H9 (cell line): Measurements from ENCODE around the gene ABHD17B. TPM values are rescaled to one million over a fixed set of nuclear protein-coding genes. Genes with fewer than 3 reads are reported as not detected.

Experiments
- DNase-seq: peaks from one replicate; pipeline ENCODE4 v3.0.0-alpha.2; 2017
- H2AFZ ChIP-seq: one replicate; pipeline ENCODE4 v1.6.1; 2013; ENCODE audit warnings: mild to moderate bottlenecking, low read length, control low read depth, moderate library complexity
- H2AK5ac ChIP-seq: 2 replicates; pipeline ENCODE4 v1.6.1; 2013; ENCODE audit warnings: low read length, control low read depth, mixed read lengths; ENCODE audit not compliant: insufficient read length
- H2BK120ac ChIP-seq: one replicate; pipeline ENCODE4 v1.6.1; 2013; ENCODE audit warnings: low read depth, mild to moderate bottlenecking, low read length, control low read depth, inconsistent platforms; ENCODE audit not compliant: poor library complexity, severe bottlenecking
- H2BK12ac ChIP-seq: 2 replicates; pipeline ENCODE4 v1.6.1; 2013; ENCODE audit warnings: low read length, control low read depth, mixed read lengths, low read depth; ENCODE audit not compliant: insufficient read length
- H2BK15ac ChIP-seq: 2 replicates; pipeline ENCODE4 v1.6.1; 2013; ENCODE audit warnings: low read depth, low read length, control low read depth
- H2BK20ac ChIP-seq: one replicate; pipeline ENCODE4 v1.6.1; 2013; ENCODE audit warnings: low read depth, mild to moderate bottlenecking, low read length, control low read depth, inconsistent platforms; ENCODE audit not compliant: poor library complexity, severe bottlenecking
- H2BK5ac ChIP-seq: 2 replicates; pipeline ENCODE4 v1.6.1; 2013; ENCODE audit warnings: low read length, control low read depth, mixed read lengths; ENCODE audit not compliant: insufficient read length
- H3K14ac ChIP-seq: 2 replicates; pipeline ENCODE4 v1.6.1; 2013; ENCODE audit warnings: low read length, control low read depth; ENCODE audit not compliant: insufficient read depth
- H3K18ac ChIP-seq: 2 replicates; pipeline ENCODE4 v1.6.1; 2013; ENCODE audit warnings: low read depth, mild to moderate bottlenecking, mixed read lengths, low read length, control low read depth; ENCODE audit not compliant: insufficient read length
- H3K23ac ChIP-seq: 2 replicates; pipeline ENCODE4 v1.6.1; 2013; ENCODE audit warnings: low read length, control low read depth, mixed read lengths, low read depth; ENCODE audit not compliant: insufficient read length
- H3K23me2 ChIP-seq: 2 replicates; pipeline ENCODE4 v1.6.1; 2013; ENCODE audit warnings: low read depth, mild to moderate bottlenecking, mixed read lengths, low read length, control low read depth; ENCODE audit not compliant: insufficient read length, poor library complexity, severe bottlenecking
- H3K27ac ChIP-seq: 2 replicates; pipeline ENCODE4 v1.5.1; 2013; ENCODE audit warnings: low read length, control low read depth, mixed read lengths, low read depth; ENCODE audit not compliant: insufficient read length
- H3K27me3 ChIP-seq: 2 replicates; pipeline ENCODE4 v1.6.1; 2013; ENCODE audit warnings: low read length, control low read depth, inconsistent platforms; ENCODE audit not compliant: insufficient read depth
- H3K4ac ChIP-seq: 2 replicates; pipeline ENCODE4 v1.6.1; 2013; ENCODE audit warnings: low read depth, mild to moderate bottlenecking, control low read depth, inconsistent platforms, low read length, moderate library complexity
- H3K4me1 ChIP-seq: 2 replicates; pipeline ENCODE4 v1.6.1; 2013; ENCODE audit warnings: low read length, control low read depth, inconsistent platforms; ENCODE audit not compliant: insufficient read depth
- H3K4me2 ChIP-seq: 2 replicates; pipeline ENCODE4 v1.6.1; 2013; ENCODE audit warnings: low read length, control low read depth, mixed read lengths; ENCODE audit not compliant: insufficient read length, insufficient read depth
- H3K56ac ChIP-seq: 2 replicates; pipeline ENCODE4 v1.6.1; 2013; ENCODE audit warnings: low read depth, mild to moderate bottlenecking, mixed read lengths, low read length, control low read depth; ENCODE audit not compliant: insufficient read length
- H3K79me1 ChIP-seq: 2 replicates; pipeline ENCODE4 v1.6.1; 2013; ENCODE audit warnings: low read depth, mild to moderate bottlenecking, moderate library complexity, low read length, control low read depth, inconsistent platforms; ENCODE audit not compliant: insufficient read depth, poor library complexity, severe bottlenecking
- H3K79me2 ChIP-seq: 2 replicates; pipeline ENCODE4 v1.6.1; 2013; ENCODE audit warnings: low read length, control low read depth, inconsistent platforms; ENCODE audit not compliant: insufficient read depth
- H3K9ac ChIP-seq: 2 replicates; pipeline ENCODE4 v1.6.1; 2013; ENCODE audit warnings: low read length, control low read depth, mixed read lengths; ENCODE audit not compliant: insufficient read length; ENCODE audit errors: extremely low read depth
- H3K9me3 ChIP-seq: one replicate; pipeline ENCODE4 v1.6.1; 2013; ENCODE audit warnings: low read depth, low read length, inconsistent platforms; ENCODE audit not compliant: control insufficient read depth
- H3T11ph ChIP-seq: one replicate; pipeline ENCODE4 v1.6.1; 2013; ENCODE audit warnings: mild to moderate bottlenecking, low read length, control low read depth, inconsistent platforms
- H4K20me1 ChIP-seq: one replicate; pipeline ENCODE4 v1.6.1; 2013; ENCODE audit not compliant: control insufficient read depth, insufficient read length, insufficient read depth
- H4K5ac ChIP-seq: 2 replicates; pipeline ENCODE4 v1.6.1; 2013; ENCODE audit warnings: low read depth, mild to moderate bottlenecking, mixed read lengths, low read length, control low read depth; ENCODE audit not compliant: insufficient read length
- H4K8ac ChIP-seq: replicated peaks from 2 replicates; pipeline ENCODE4 v1.6.1; 2013; ENCODE audit warnings: low read length, control low read depth, mixed read lengths, low read depth; ENCODE audit not compliant: insufficient read length
- H4K91ac ChIP-seq: 2 replicates; pipeline ENCODE4 v1.6.1; 2013; ENCODE audit warnings: low read depth, mild to moderate bottlenecking, moderate library complexity, mixed read lengths, low read length, control low read depth; ENCODE audit not compliant: insufficient read length
- H3K27ac Mint-ChIP-seq, 3 experiments: 2 replicates in 2 of 3; 3 replicates in 1 of 3; pipeline ENCODE4 v1.8.0; 2020 to 2021; ENCODE audit warnings: mixed read lengths in 3 of 3, mild to moderate bottlenecking in 1 of 3, moderate library complexity in 1 of 3
- H3K27me3 Mint-ChIP-seq: 2 replicates; pipeline ENCODE4 v1.8.0; 2021; ENCODE audit warnings: low read depth, mild to moderate bottlenecking, moderate library complexity, mixed read lengths
- H3K36me3 Mint-ChIP-seq, 3 experiments: 2 replicates in 2 of 3; 3 replicates in 1 of 3; pipeline ENCODE4 v1.8.0; 2020 to 2021; ENCODE audit warnings: low read depth in 3 of 3, mixed read lengths in 3 of 3; ENCODE audit not compliant: insufficient read depth in 1 of 3
- H3K4me1 Mint-ChIP-seq, 2 experiments: 2 replicates each; pipeline ENCODE4 v1.8.0; 2020; ENCODE audit warnings: mixed read lengths in 2 of 2
- H3K4me3 Mint-ChIP-seq, 2 experiments: 2 replicates in 1 of 2; 3 replicates in 1 of 2; pipeline ENCODE4 v1.8.0; 2020 to 2021; ENCODE audit warnings: mild to moderate bottlenecking in 2 of 2, mixed read lengths in 2 of 2, moderate library complexity in 1 of 2
- H3K9me3 Mint-ChIP-seq, 2 experiments: 2 replicates in 1 of 2; 3 replicates in 1 of 2; pipeline ENCODE4 v1.8.0; 2020; ENCODE audit warnings: mild to moderate bottlenecking in 2 of 2, mixed read lengths in 2 of 2, moderate library complexity in 1 of 2
- total RNA-seq: library from RNA; stranded (reverse); gene quantifications from 2 replicates; pipeline ENCODE4 v1.2.1, GENCODE V29; 2021
- TF ChIP-seq, protein P1 (sequence below): fragments of 200-600 bp; sonication (generic); conservative IDR thresholded peaks from 3 replicates; pipeline ENCODE4 v1.8.0; 2021; ENCODE audit warnings: antibody characterized with exemption, mild to moderate bottlenecking

The ABHD17B gene
- total RNA-seq, 1 experiment from 2014 or later, result 67.6 TPM

DNA sequence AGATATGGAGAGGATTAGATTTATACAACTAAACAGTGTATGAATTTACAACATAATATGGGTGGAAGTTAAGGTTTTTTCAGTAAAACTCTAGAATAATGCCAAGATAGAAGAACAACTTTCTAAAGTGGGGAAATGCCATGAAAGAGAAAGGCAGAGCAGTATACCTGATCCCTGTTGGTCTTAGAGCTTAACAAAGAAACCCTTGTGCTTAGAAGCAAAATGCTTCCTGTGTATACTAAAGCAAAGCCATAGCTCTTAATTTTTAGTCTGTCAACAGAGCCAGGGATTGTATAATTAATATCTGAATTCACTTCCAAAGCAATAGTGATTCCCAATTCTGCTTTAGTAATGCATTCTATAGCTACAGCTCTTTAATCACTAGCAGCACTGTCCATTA lies 14.8 kb upstream of the ABHD17B start:
- DNase-seq, result no peak
- H2BK5ac ChIP-seq, result no peak overlapping the region
- no peaks in the 10 kb centered on the region for H3K27me3 ChIP-seq
- H2BK120ac ChIP-seq, result no peak overlapping the region
- no peak overlapping the region for H3K4me3 Mint-ChIP-seq
- H3K79me2 ChIP-seq, result peaks cover 3% of the 10 kb centered on the region; the same call in 1 of the 2 replicates
- H3K14ac ChIP-seq, result no peak overlapping the region
- H3K4me1 Mint-ChIP-seq, result peaks cover 56 to 57% of the 10 kb centered on the region in 2 experiments
- TF ChIP-seq, protein P1, sequence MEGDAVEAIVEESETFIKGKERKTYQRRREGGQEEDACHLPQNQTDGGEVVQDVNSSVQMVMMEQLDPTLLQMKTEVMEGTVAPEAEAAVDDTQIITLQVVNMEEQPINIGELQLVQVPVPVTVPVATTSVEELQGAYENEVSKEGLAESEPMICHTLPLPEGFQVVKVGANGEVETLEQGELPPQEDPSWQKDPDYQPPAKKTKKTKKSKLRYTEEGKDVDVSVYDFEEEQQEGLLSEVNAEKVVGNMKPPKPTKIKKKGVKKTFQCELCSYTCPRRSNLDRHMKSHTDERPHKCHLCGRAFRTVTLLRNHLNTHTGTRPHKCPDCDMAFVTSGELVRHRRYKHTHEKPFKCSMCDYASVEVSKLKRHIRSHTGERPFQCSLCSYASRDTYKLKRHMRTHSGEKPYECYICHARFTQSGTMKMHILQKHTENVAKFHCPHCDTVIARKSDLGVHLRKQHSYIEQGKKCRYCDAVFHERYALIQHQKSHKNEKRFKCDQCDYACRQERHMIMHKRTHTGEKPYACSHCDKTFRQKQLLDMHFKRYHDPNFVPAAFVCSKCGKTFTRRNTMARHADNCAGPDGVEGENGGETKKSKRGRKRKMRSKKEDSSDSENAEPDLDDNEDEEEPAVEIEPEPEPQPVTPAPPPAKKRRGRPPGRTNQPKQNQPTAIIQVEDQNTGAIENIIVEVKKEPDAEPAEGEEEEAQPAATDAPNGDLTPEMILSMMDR, result no peak
- H3K9me3 ChIP-seq, result no peaks in the 10 kb centered on the region
- no peak overlapping the region for H3K27ac ChIP-seq
- H3K4me1 ChIP-seq, result peaks cover 4% of the 10 kb centered on the region; the same call in 1 of the 2 replicates
- H2BK15ac ChIP-seq, result no peak overlapping the region
- H3K23ac ChIP-seq, result no peak overlapping the region
- H4K91ac ChIP-seq, result no peak overlapping the region
- H3K79me1 ChIP-seq, result peaks cover 4% of the 10 kb centered on the region
- peaks cover 10 to 16% (median 16%) of the 10 kb centered on the region in 3 experiments for H3K36me3 Mint-ChIP-seq
- no peak overlapping the region for H2AK5ac ChIP-seq
- H3K27ac Mint-ChIP-seq, result no peak overlapping the region
- no peak overlapping the region for H3K4me2 ChIP-seq
- H4K8ac ChIP-seq, result no peak overlapping the region
- no peak overlapping the region for H3K18ac ChIP-seq
- H3K4ac ChIP-seq, result no peak overlapping the region
- H3K23me2 ChIP-seq, result no peaks in the 10 kb centered on the region
- H3T11ph ChIP-seq, result no peak overlapping the region
- no peak overlapping the region for H4K5ac ChIP-seq
- no peak overlapping the region for H3K56ac ChIP-seq
- H3K27me3 Mint-ChIP-seq, result no peaks in the 10 kb centered on the region
- H2AFZ ChIP-seq, result no peak overlapping the region
- peaks cover 3 to 9% of the 10 kb centered on the region in 2 experiments; a peak in 4 of 5 replicates for H3K9me3 Mint-ChIP-seq
- no peak overlapping the region for H2BK12ac ChIP-seq
- no peaks in the 10 kb centered on the region for H4K20me1 ChIP-seq
- no peak overlapping the region for H2BK20ac ChIP-seq
- no peak overlapping the region for H3K9ac ChIP-seq
